ENCODE data around the gene CNIH3.

DNA sequence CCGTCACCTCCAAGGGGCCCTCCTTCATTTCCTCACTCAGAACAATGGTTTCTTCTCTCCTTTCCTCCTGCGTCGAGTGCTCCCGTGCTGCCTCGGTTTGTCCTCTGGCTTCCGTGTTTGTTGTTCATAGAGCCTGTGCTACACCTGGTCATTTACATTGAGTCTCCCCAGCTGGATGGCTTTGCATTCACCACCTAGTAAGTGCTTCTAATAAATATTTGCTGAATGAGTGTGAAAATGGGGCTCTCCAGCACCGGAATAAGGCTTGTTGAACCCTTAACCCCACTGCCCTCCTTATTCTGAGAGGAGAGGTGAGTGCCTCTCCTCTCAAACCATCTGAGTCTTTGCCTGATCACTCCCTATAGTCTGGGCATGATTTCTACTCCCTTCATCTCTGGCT lies 104.9 kb downstream of the CNIH3 start:
- TF ChIP-seq, protein P1, sequence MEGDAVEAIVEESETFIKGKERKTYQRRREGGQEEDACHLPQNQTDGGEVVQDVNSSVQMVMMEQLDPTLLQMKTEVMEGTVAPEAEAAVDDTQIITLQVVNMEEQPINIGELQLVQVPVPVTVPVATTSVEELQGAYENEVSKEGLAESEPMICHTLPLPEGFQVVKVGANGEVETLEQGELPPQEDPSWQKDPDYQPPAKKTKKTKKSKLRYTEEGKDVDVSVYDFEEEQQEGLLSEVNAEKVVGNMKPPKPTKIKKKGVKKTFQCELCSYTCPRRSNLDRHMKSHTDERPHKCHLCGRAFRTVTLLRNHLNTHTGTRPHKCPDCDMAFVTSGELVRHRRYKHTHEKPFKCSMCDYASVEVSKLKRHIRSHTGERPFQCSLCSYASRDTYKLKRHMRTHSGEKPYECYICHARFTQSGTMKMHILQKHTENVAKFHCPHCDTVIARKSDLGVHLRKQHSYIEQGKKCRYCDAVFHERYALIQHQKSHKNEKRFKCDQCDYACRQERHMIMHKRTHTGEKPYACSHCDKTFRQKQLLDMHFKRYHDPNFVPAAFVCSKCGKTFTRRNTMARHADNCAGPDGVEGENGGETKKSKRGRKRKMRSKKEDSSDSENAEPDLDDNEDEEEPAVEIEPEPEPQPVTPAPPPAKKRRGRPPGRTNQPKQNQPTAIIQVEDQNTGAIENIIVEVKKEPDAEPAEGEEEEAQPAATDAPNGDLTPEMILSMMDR (IDR thresholded peaks at IDR 0.05), result no peak
- no peak for TF ChIP-seq TCF7L2 (IDR thresholded peaks at IDR 0.05; ENCODE audit: low read depth, low read length)
- no peak for TF ChIP-seq POLR2AphosphoS5 (IDR thresholded peaks at IDR 0.05; ENCODE audit: low read depth, low read length)
